Prostate gland (tissue), 2 donors: Measurements from ENCODE around the gene ALG14.

ENCODE experiments used
- POLR2A ChIP-seq: fragments of 450-650 bp; IDR thresholded peaks from one replicate; pipeline ENCODE4 v1.6.1; 2016; ENCODE audit warnings: antibody characterized with exemption, mild to moderate bottlenecking
- TF ChIP-seq, protein P1 (sequence below), 4 experiments: fragments of 200-600 bp in 2 of 4; fragments of 450-650 bp in 2 of 4; sonication (generic) in 2 of 4; IDR thresholded peaks; 1 replicate in 3 of 4; 2 replicates in 1 of 4; pipeline ENCODE4 v1.5.1; 2016 to 2019; ENCODE audit warnings: antibody characterized with exemption in 4 of 4, mild to moderate bottlenecking in 2 of 4, moderate library complexity in 2 of 4

- TF ChIP-seq, protein P1, sequence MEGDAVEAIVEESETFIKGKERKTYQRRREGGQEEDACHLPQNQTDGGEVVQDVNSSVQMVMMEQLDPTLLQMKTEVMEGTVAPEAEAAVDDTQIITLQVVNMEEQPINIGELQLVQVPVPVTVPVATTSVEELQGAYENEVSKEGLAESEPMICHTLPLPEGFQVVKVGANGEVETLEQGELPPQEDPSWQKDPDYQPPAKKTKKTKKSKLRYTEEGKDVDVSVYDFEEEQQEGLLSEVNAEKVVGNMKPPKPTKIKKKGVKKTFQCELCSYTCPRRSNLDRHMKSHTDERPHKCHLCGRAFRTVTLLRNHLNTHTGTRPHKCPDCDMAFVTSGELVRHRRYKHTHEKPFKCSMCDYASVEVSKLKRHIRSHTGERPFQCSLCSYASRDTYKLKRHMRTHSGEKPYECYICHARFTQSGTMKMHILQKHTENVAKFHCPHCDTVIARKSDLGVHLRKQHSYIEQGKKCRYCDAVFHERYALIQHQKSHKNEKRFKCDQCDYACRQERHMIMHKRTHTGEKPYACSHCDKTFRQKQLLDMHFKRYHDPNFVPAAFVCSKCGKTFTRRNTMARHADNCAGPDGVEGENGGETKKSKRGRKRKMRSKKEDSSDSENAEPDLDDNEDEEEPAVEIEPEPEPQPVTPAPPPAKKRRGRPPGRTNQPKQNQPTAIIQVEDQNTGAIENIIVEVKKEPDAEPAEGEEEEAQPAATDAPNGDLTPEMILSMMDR (IDR thresholded peaks at IDR 0.05): no peak
- no peak for TF ChIP-seq POLR2A
Observed at GRCh38 chr1:95080879-95081278, 8.1 kb upstream of the ALG14 start.
